Loucy (cell line): ENCODE data around the gene GPR152.

Source experiments
- H2AFZ ChIP-seq: fragments of 200-600 bp; sonication (generic); 2 replicates; pipeline ENCODE4 v1.6.0; 2016; ENCODE audit warnings: antibody characterized with exemption, mild to moderate bottlenecking, low read length, moderate library complexity
- H3F3A ChIP-seq: fragments of 200-600 bp; 2 replicates; pipeline ENCODE4 v1.6.0; 2016; ENCODE audit warnings: antibody characterized with exemption, low read depth, mild to moderate bottlenecking
- H3K27me3 ChIP-seq: fragments of 200-600 bp; sonication (generic); 2 replicates; pipeline ENCODE4 v1.6.1; 2014; ENCODE audit warnings: low read length, mild to moderate bottlenecking; ENCODE audit not compliant: insufficient read depth, poor library complexity, severe bottlenecking
- H3K36me3 ChIP-seq: fragments of 200-600 bp; sonication (generic); 2 replicates; pipeline ENCODE4 v1.6.1; 2016; ENCODE audit warnings: low read length; ENCODE audit not compliant: insufficient read depth
- H3K4me1 ChIP-seq: fragments of 200-600 bp; sonication (generic); 2 replicates; pipeline ENCODE4 v1.5.1; 2014; ENCODE audit warnings: low read length, mild to moderate bottlenecking; ENCODE audit not compliant: insufficient read depth, poor library complexity, severe bottlenecking
- H3K4me2 ChIP-seq: fragments of 200-600 bp; sonication (generic); 2 replicates; pipeline ENCODE4 v1.6.0; 2014; ENCODE audit warnings: antibody characterized with exemption, low read length, low read depth, mild to moderate bottlenecking; ENCODE audit not compliant: poor library complexity, severe bottlenecking
- H3K4me3 ChIP-seq: fragments of 200-600 bp; sonication (generic); 2 replicates; pipeline ENCODE4 v1.5.1; 2014; ENCODE audit warnings: low read length, mild to moderate bottlenecking, mixed read lengths; ENCODE audit not compliant: poor library complexity, severe bottlenecking
- H3K79me2 ChIP-seq: fragments of 200-600 bp; sonication (generic); 2 replicates; pipeline ENCODE4 v1.6.1; 2014; ENCODE audit warnings: low read length; ENCODE audit not compliant: insufficient read depth
- H3K9ac ChIP-seq: fragments of 200-600 bp; sonication (generic); 2 replicates; pipeline ENCODE4 v1.6.0; 2014; ENCODE audit warnings: mild to moderate bottlenecking, low read depth, low read length, moderate library complexity; ENCODE audit not compliant: poor library complexity, severe bottlenecking
- H3K9me2 ChIP-seq: fragments of 200-600 bp; sonication (generic); replicated peaks from 2 replicates; pipeline ENCODE4 v1.6.1; 2016; ENCODE audit warnings: low read depth, low read length, mixed read lengths
- H3K9me3 ChIP-seq: fragments of 200-600 bp; sonication (generic); 2 replicates; pipeline ENCODE4 v1.6.1; 2014; ENCODE audit warnings: mild to moderate bottlenecking, antibody characterized with exemption, low read length, low read depth; ENCODE audit not compliant: insufficient read depth
- H4K20me1 ChIP-seq: fragments of 200-600 bp; sonication (generic); 2 replicates; pipeline ENCODE4 v1.6.0; 2014; ENCODE audit warnings: antibody characterized with exemption, low read length, mild to moderate bottlenecking; ENCODE audit not compliant: insufficient read depth, poor library complexity, severe bottlenecking
- CTCF ChIP-seq: fragments of 200-600 bp; sonication (generic); conservative IDR thresholded peaks from 2 replicates; pipeline ENCODE4 v1.5.1; 2014; ENCODE audit warnings: mild to moderate bottlenecking, antibody characterized with exemption, low read length
- EZH2phosphoT487 ChIP-seq: fragments of 200-600 bp; IDR thresholded peaks from 2 replicates; pipeline ENCODE4 v1.6.1; 2018; ENCODE audit warnings: antibody characterized with exemption, mild to moderate bottlenecking, moderate library complexity, borderline replicate concordance

Gene GPR152

GRCh38 chr11:67437809-67438157 is 14.7 kb downstream of the GPR152 start:
- Histone ChIP-seq H3K9ac (peak overlapping the region; percentile 100), H3K4me3 (peak overlapping the region; percentile 100), H3K79me2 (peaks cover 75% of the 10 kb centered on the region)

GRCh38 chr11:67437082-67437808 is 15.3 kb downstream of the GPR152 start, which contains the start of gene PTPRCAP:
Gene PTPRCAP (minus strand): TSS chr11:67437682. CDS start chr11:67437619, 63 bp downstream.
- Histone ChIP-seq H3K9ac (peak within 1 kb of the TSS; percentile 100), H3K9me2 (no peaks in the 10 kb centered on the region)

More at GRCh38 chr11:67437809-67438157, 14.7 kb downstream of the GPR152 start:
- Histone ChIP-seq H3K4me2 (peak overlapping the region; percentile 90), H4K20me1 (peaks cover 41% of the 10 kb centered on the region), H3K36me3 (peaks cover 20% of the 10 kb centered on the region; the same call in 1 of the 2 replicates), H3K9me2 (no peaks in the 10 kb centered on the region), H3K27me3 (no peaks in the 10 kb centered on the region), H3F3A (0 out of 2 replicates have a peak, but pooled peaks cover 4% of the 10 kb centered on the region), H2AFZ (no peak overlapping the region), H3K9me3 (no peaks in the 10 kb centered on the region), H3K4me1 (peaks cover 53% of the 10 kb centered on the region)
- TF ChIP-seq CTCF = no peak
- TF ChIP-seq EZH2phosphoT487 = no peak

GRCh38 chr11:67436459-67437081 is 16.0 kb downstream of the GPR152 start:
- Histone ChIP-seq H3K9ac (peak overlapping the region; percentile 100), H4K20me1 (peaks cover 50% of the 10 kb centered on the region), H3K4me3 (peak overlapping the region; percentile 100), H3K4me2 (peak overlapping the region; percentile 96), H3K9me3 (no peaks in the 10 kb centered on the region), H3F3A (0 out of 2 replicates have a peak, but pooled peaks cover 4% of the 10 kb centered on the region), H3K27me3 (no peaks in the 10 kb centered on the region), H3K79me2 (peaks cover 87% of the 10 kb centered on the region), H3K9me2 (no peaks in the 10 kb centered on the region), H3K4me1 (peaks cover 53% of the 10 kb centered on the region), H2AFZ (no peak overlapping the region), H3K36me3 (peaks cover 20% of the 10 kb centered on the region; the same call in 1 of the 2 replicates)
- no peak for TF ChIP-seq CTCF
- TF ChIP-seq EZH2phosphoT487 = no peak

More at GRCh38 chr11:67437082-67437808, 15.3 kb downstream of the GPR152 start, which contains the start of gene PTPRCAP:
- peaks cover 46% of the 10 kb centered on the region for H4K20me1 ChIP-seq
- H2AFZ ChIP-seq = no peak within 1 kb of the TSS
- TF ChIP-seq CTCF (no peak), EZH2phosphoT487 (no peak)
- peak within 1 kb of the TSS; percentile 100 for H3K4me3 ChIP-seq
- peak within 1 kb of the TSS; percentile 96 for H3K4me2 ChIP-seq
- H3F3A ChIP-seq = 0 out of 2 replicates have a peak, but pooled peaks cover 4% of the 10 kb centered on the region
- peaks cover 53% of the 10 kb centered on the region for H3K4me1 ChIP-seq
- no peaks in the 10 kb centered on the region for H3K27me3 ChIP-seq
- H3K9me3 ChIP-seq = no peaks in the 10 kb centered on the region
- H3K36me3 ChIP-seq = peaks cover 20% of the 10 kb centered on the region; the same call in 1 of the 2 replicates
- peaks cover 80% of the 10 kb centered on the region for H3K79me2 ChIP-seq
